SK-N-SH treated with all-trans-retinoic acid at 6 μM for 48 hours (cell line): ENCODE measurements around the gene FIBP.
A peak's percentile ranks its signal among the peaks of the same experiment; 100 is the strongest.

Source experiments
- ATAC-seq: fragments of 200-7000 bp; cut with Tn5 transposase; 3 replicates; pipeline ENCODE4 v1.9.1; 2020; ENCODE audit warnings: mild to moderate bottlenecking, moderate library complexity
- ARNTL ChIP-seq: fragments of 450-650 bp; formaldehyde crosslinking; IDR thresholded peaks from 2 replicates; pipeline ENCODE4 v1.5.0; 2020; ENCODE audit warnings: low read depth, mild to moderate bottlenecking, moderate library complexity, borderline replicate concordance
- BACH2 ChIP-seq: fragments of 250-450 bp; sonication (Bioruptor Pico); IDR thresholded peaks from 2 replicates; pipeline ENCODE4 v1.9.0; 2021; ENCODE audit warnings: mild to moderate bottlenecking, borderline replicate concordance
- CREB5 ChIP-seq: fragments of 250-450 bp; sonication (Bioruptor Pico); IDR thresholded peaks from 2 replicates; pipeline ENCODE4 v1.5.1; 2020; ENCODE audit warnings: low read depth, mild to moderate bottlenecking, moderate library complexity
- CSDC2 ChIP-seq: fragments of 250-450 bp; sonication (Bioruptor Pico); IDR thresholded peaks from 2 replicates; pipeline ENCODE4 v1.5.0; 2020; ENCODE audit warnings: mild to moderate bottlenecking, moderate library complexity
- CSRNP3 ChIP-seq: fragments of 250-450 bp; sonication (Bioruptor Pico); IDR thresholded peaks from 2 replicates; pipeline ENCODE4 v1.5.1; 2021; ENCODE audit warnings: mild to moderate bottlenecking, moderate library complexity
- ESRRG ChIP-seq: fragments of 250-450 bp; sonication (Bioruptor Pico); IDR thresholded peaks from 2 replicates; pipeline ENCODE4 v1.6.1; 2021; ENCODE audit warnings: mild to moderate bottlenecking
- GLIS3 ChIP-seq: fragments of 250-450 bp; sonication (Bioruptor Pico); IDR thresholded peaks from 2 replicates; pipeline ENCODE4 v1.5.0; 2020; ENCODE audit warnings: mild to moderate bottlenecking, moderate library complexity
- OSR1 ChIP-seq: fragments of 250-450 bp; sonication (Bioruptor Pico); IDR thresholded peaks from 2 replicates; pipeline ENCODE4 v1.8.0; 2022; ENCODE audit warnings: moderate library complexity, mild to moderate bottlenecking, inconsistent platforms
- PATZ1 ChIP-seq: fragments of 250-450 bp; sonication (Bioruptor Pico); IDR thresholded peaks from 2 replicates; pipeline ENCODE4 v1.8.0; 2020; ENCODE audit warnings: mild to moderate bottlenecking, moderate library complexity, borderline replicate concordance
- RARB ChIP-seq: fragments of 250-450 bp; sonication (Bioruptor Pico); IDR thresholded peaks from 2 replicates; pipeline ENCODE4 v1.8.0; 2021; ENCODE audit warnings: mild to moderate bottlenecking, moderate library complexity
- TCF4 ChIP-seq: fragments of 250-450 bp; sonication (Bioruptor Pico); IDR thresholded peaks from 2 replicates; pipeline ENCODE4 v1.8.0; 2021; ENCODE audit warnings: mild to moderate bottlenecking, moderate library complexity, borderline replicate concordance
- TSHZ2 ChIP-seq: fragments of 250-450 bp; sonication (Bioruptor Pico); IDR thresholded peaks from 2 replicates; pipeline ENCODE4 v1.5.0; 2020; ENCODE audit warnings: mild to moderate bottlenecking, moderate library complexity
- ZFP30 ChIP-seq: fragments of 450-650 bp; formaldehyde crosslinking; IDR thresholded peaks from 2 replicates; pipeline ENCODE4 v1.5.0; 2022; ENCODE audit warnings: mild to moderate bottlenecking, moderate library complexity
- ZNF565 ChIP-seq: fragments of 450-650 bp; formaldehyde crosslinking; conservative IDR thresholded peaks from 2 replicates; pipeline ENCODE4 v1.5.0; 2020; ENCODE audit warnings: low read depth, mild to moderate bottlenecking, moderate library complexity
- ZNF70 ChIP-seq: fragments of 450-650 bp; formaldehyde crosslinking; IDR thresholded peaks from 2 replicates; pipeline ENCODE4 v1.5.0; 2020; ENCODE audit warnings: mild to moderate bottlenecking, moderate library complexity

The FIBP gene

GRCh38 chr11:65859812-65860277 lies 28.4 kb downstream of the FIBP start:
- peak; percentile 14; the same call in 1 of the 2 replicates for TF ChIP-seq RARB (CRISPR knock-in tag)
- no peak for TF ChIP-seq ZNF565 (CRISPR knock-in tag)
- TF ChIP-seq, all 23 proteins: peak for 1

GRCh38 chr11:65859095-65859811 lies 29.0 kb downstream of the FIBP start:
- no peak for TF ChIP-seq BACH2 (CRISPR knock-in tag)
- TF ChIP-seq ZFP30 (CRISPR knock-in tag): no peak
- TF ChIP-seq ZNF565 (CRISPR knock-in tag): no peak
- TF ChIP-seq CSDC2 (CRISPR knock-in tag): no peak
- TF ChIP-seq PATZ1: peak; percentile 44; the same call in 1 of the 2 replicates
- TF ChIP-seq, all 23 proteins: peak for 1
- peak; percentile 79 for ATAC-seq

More at GRCh38 chr11:65859812-65860277, 28.4 kb downstream of the FIBP start:
- ATAC-seq: peak; percentile 0; the same call in 2 of the 3 replicates

GRCh38 chr11:65858681-65859087 lies 29.6 kb downstream of the FIBP start:
- TF ChIP-seq RARB (CRISPR knock-in tag): no peak
- no peak for TF ChIP-seq CSRNP3
- no peak for TF ChIP-seq GLIS3 (CRISPR knock-in tag)
- TF ChIP-seq ZNF565 (CRISPR knock-in tag): no peak
- no peak for ATAC-seq

GRCh38 chr11:65857853-65858680 lies 30.2 kb downstream of the FIBP start, which contains the start of gene CFL1:
Gene CFL1, minus strand, starts transcription at chr11:65858180. Its CDS starts 81 bp downstream, at chr11:65858099.
- peak; percentile 72 for ATAC-seq
- TF ChIP-seq BACH2 (CRISPR knock-in tag) (no peak), CSRNP3 (no peak), TSHZ2 (CRISPR knock-in tag) (no peak), CSDC2 (CRISPR knock-in tag) (no peak), ZFP30 (CRISPR knock-in tag) (no peak), ZNF565 (CRISPR knock-in tag) (no peak), ZNF70 (peak; percentile 65; the same call in 1 of the 2 replicates), TCF4 (CRISPR knock-in tag) (no peak), GLIS3 (CRISPR knock-in tag) (no peak), ARNTL (CRISPR knock-in tag) (no peak), OSR1 (CRISPR knock-in tag) (no peak), RARB (CRISPR knock-in tag) (no peak), ESRRG (0 out of 2 replicates have a peak, but pooled peaks have one; percentile 43), CREB5 (CRISPR knock-in tag) (no peak)
